Measurements from ENCODE around the gene THADA.
A peak's percentile ranks its signal among the peaks of the same experiment; 100 is the strongest.
"Not testable (repeated sequence)": the region's sequence is repeated elsewhere in the genome, so short reads cannot be mapped to it uniquely, and the experiment has no call there.

THADA gene

DNA sequence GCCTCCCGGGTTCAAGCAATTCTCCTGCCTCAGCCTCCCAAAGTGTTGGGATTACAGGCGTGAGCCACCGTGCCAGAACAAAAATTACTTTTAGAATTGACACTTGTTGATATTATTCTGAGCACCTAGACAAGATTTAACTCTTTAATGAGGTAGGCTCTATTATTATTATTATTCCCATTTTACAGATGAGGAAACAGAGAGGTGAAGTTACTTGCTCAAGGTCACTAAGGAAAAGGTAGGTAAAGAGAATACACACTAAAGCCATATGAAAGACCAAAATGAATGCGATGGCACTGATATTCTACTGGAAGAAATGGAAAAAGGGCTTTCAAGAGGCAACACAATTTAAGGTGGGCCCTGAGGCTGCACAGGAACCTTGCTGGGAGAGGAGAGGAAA, 295.6 kb downstream of the THADA start:
- H3K4me1 ChIP-seq (ENCODE audit: control insufficient read depth, insufficient read depth, low read length): peaks cover 38% of the 10 kb centered on the region
- H3K4me3 ChIP-seq (ENCODE audit: low read length): no peak overlapping the region
- no peaks in the 10 kb centered on the region for H3K36me3 ChIP-seq (ENCODE audit: control insufficient read depth, insufficient read depth, low read length, severe bottlenecking)
- no peak overlapping the region for H3K9ac ChIP-seq (ENCODE audit: low read length)
- DNase-seq (ENCODE audit: low read depth): no peak
- H3K9me3 ChIP-seq (ENCODE audit: control insufficient read depth, low read length): no peaks in the 10 kb centered on the region
- H3K27me3 ChIP-seq (replicated peaks; ENCODE audit: control insufficient read depth, insufficient read depth, low read length): no peaks in the 10 kb centered on the region

DNA sequence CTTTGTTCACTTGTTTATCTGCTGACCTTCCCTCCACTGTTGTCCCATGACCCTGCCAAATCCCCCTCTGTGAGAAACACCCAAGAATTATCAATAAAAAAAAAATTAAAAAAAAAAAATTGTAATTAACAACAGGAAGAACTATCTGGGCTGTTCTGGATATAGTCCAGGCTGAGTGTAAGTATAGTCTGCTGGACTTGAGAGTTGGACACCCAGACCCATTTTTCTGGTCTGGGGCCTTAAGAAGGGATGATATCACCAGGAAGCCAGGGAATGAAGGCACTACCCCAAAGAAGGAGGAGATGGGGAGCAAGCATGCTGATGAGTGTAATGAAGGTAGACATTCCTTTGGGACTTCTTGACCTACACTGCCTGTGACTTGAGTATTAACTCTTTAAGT, 297.3 kb downstream of the THADA start:
- H3K9ac ChIP-seq (ENCODE audit: low read length): no peak overlapping the region

DNA sequence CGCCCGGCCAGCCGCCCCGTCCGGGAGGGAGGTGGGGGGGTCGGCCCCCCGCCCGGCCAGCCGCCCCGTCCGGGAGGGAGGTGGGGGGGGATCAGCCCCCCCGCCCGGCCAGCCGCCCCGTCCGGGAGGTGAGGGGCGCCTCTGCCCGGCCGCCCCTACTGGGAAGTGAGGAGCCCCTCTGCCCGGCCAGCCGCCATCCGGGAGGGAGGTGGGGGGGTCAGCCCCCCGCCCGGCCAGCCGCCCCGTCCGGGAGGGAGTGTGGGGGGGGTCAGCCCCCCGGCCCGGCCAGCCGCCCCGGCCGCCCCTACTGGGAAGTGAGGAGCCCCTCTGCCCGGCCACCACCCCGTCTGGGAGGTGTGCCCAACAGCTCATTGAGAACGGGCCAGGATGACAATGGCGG, 298.1 kb downstream of the THADA start:
- H3K9me3 ChIP-seq (ENCODE audit: control insufficient read depth, low read length); H3K27me3 ChIP-seq (replicated peaks; ENCODE audit: control insufficient read depth, insufficient read depth, low read length); H3K4me3 ChIP-seq (ENCODE audit: low read length); H3K36me3 ChIP-seq (ENCODE audit: control insufficient read depth, insufficient read depth, low read length, severe bottlenecking); H3K9ac ChIP-seq (ENCODE audit: low read length); DNase-seq (ENCODE audit: low read depth): not testable (repeated sequence)
- H3K4me1 ChIP-seq (ENCODE audit: control insufficient read depth, insufficient read depth, low read length): peaks cover 40% of the 10 kb centered on the region

More for the DNA sequence above, 297.3 kb downstream of the THADA start:
- Histone ChIP-seq H3K4me1 (ENCODE audit: control insufficient read depth, insufficient read depth, low read length) (peaks cover 38% of the 10 kb centered on the region), H3K9me3 (ENCODE audit: control insufficient read depth, low read length) (no peaks in the 10 kb centered on the region), H3K4me3 (ENCODE audit: low read length) (no peak overlapping the region), H3K36me3 (ENCODE audit: control insufficient read depth, insufficient read depth, low read length, severe bottlenecking) (no peaks in the 10 kb centered on the region), H3K27me3 (replicated peaks; ENCODE audit: control insufficient read depth, insufficient read depth, low read length) (no peaks in the 10 kb centered on the region)
- DNase-seq (ENCODE audit: low read depth): no peak

DNA sequence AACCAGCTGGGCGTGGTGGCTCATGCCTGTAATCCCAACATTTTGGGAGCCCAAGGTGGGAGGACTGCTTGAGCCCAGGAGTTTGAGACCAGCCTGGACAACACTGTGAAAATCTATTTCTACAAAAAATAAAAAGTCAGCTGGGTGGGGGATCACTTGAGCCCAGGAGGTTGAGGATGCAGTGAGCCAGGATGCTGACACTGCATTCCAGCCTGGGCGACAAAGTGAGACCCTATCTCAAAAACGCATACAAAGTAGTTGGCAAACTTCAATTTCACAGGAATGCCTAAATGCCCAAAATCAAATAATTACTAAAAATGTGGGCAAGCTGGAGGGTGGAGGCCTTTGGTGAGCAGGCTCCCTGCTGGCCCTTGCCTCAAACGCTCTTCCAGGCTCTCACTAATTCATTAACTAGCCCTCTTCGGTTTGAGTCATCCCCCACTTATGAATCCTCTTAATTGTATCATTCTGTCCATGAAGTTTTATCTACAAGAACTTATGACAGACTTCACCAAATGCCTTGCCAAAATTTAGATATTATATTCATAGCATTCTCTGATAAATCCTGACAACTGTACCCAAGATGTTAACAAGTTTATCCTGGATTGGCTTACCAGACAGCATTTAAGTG, 300.8 kb downstream of the THADA start:
- H3K27me3 ChIP-seq (replicated peaks; ENCODE audit: control insufficient read depth, insufficient read depth, low read length): no peaks in the 10 kb centered on the region
- no peaks in the 10 kb centered on the region for H3K9me3 ChIP-seq (ENCODE audit: control insufficient read depth, low read length)
- peak overlapping the region; percentile 25 for H3K9ac ChIP-seq (ENCODE audit: low read length)
- no peak for DNase-seq (ENCODE audit: low read depth)
- no peak overlapping the region for H3K4me3 ChIP-seq (ENCODE audit: low read length)
- H3K4me1 ChIP-seq (ENCODE audit: control insufficient read depth, insufficient read depth, low read length): peaks cover 28% of the 10 kb centered on the region
- peaks cover 10% of the 10 kb centered on the region for H3K36me3 ChIP-seq (ENCODE audit: control insufficient read depth, insufficient read depth, low read length, severe bottlenecking)

DNA sequence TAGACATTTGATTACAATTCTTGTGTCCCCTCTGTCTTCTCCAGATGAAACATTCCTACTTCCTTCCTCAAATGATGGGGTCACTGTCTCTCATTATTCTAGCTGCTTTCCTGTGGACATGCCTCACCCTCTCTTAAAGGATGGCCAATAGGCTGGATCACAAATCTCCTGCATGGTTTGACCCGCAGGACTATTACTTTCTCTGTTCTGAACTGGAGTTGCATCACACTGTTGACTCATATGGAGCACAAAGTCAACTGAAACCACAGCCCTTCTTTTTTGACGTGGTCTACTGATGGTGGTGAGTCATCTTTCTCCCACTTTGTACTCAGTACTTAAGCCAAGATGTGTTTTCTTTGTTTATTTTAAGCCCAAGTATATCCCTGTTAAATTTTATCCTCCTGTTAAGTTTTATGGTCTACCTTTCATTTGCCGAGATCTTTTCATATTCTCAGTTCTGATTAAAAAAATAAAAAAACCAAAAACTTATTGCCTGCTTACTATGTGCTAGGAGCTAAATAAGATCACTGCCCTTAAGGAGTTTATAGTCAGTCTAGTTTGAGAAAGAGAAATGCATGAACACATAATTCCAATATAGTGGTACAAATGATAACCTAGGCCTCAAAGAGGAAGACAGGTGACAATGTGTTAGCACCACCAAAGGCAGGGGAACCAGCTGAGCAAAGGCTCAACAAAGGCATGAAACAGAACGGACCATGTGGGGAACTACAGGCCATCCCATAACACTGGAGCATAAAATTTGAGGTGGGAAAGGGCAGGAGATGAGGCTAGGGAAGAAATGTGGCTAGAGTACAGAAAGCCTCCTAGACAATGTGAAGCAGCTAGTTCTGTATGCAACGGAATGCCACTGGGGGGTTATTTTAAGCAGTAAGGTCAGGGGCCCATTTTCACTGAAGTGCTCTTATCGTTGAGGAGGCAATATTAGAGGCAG, 301.8 kb downstream of the THADA start:
- H3K4me3 ChIP-seq (ENCODE audit: low read length): no peak overlapping the region
- peaks cover 28% of the 10 kb centered on the region for H3K4me1 ChIP-seq (ENCODE audit: control insufficient read depth, insufficient read depth, low read length)
- peak; percentile 98 for DNase-seq (ENCODE audit: low read depth)

DNA sequence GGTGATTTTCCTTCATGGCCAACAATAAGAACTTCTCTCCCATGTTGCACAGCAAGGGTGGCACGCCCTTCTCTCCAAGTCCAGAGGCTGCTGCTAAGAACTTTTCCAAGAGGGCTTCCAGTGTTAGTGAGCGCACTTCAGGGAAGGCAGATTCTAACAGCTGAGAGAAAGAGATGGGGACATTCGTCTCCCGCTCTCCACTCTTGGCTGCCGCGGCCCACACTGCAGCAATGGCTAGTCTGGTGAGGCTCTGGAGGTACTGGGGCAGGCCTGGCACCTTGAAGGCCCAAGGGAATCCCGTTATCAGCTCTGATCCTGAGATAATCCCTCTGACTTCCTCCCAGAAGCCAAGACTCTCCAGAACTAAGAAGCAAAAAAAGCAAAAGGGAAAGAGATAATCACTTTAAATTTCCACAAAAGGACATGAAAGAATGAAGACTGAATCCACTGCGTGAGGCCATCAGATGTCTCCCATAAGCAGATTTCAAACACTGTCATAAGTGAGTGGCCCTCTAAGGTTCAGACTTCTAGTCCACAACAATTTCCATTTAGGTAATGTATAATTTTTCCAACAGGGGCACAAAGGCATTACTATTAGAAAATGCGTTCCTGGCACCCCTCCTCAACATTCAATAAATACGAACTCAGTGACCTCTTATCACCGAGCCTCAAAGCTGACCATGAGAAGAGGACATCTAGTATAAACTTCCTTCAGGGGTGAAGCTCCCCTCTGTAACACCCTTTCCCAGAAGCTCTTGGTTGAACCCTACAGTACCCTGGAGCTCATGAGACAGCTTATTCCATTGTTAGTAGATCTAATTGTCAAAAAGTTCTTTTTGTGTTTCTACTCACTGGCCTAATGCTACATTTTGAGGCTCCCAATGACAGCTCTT, 302.7 kb downstream of the THADA start:
- Histone ChIP-seq H3K9ac (ENCODE audit: low read length) (peak overlapping the region; percentile 20), H3K4me3 (ENCODE audit: low read length) (no peak overlapping the region), H3K36me3 (ENCODE audit: control insufficient read depth, insufficient read depth, low read length, severe bottlenecking) (peaks cover 10% of the 10 kb centered on the region), H3K27me3 (replicated peaks; ENCODE audit: control insufficient read depth, insufficient read depth, low read length) (no peaks in the 10 kb centered on the region), H3K4me1 (ENCODE audit: control insufficient read depth, insufficient read depth, low read length) (peaks cover 28% of the 10 kb centered on the region), H3K9me3 (ENCODE audit: control insufficient read depth, low read length) (no peaks in the 10 kb centered on the region)
- no peak for DNase-seq (ENCODE audit: low read depth)

More for the DNA sequence above, 301.8 kb downstream of the THADA start:
- Histone ChIP-seq H3K36me3 (ENCODE audit: control insufficient read depth, insufficient read depth, low read length, severe bottlenecking) (peaks cover 10% of the 10 kb centered on the region), H3K9me3 (ENCODE audit: control insufficient read depth, low read length) (no peaks in the 10 kb centered on the region), H3K9ac (ENCODE audit: low read length) (peak overlapping the region; percentile 20), H3K27me3 (replicated peaks; ENCODE audit: control insufficient read depth, insufficient read depth, low read length) (no peaks in the 10 kb centered on the region)

DNA sequence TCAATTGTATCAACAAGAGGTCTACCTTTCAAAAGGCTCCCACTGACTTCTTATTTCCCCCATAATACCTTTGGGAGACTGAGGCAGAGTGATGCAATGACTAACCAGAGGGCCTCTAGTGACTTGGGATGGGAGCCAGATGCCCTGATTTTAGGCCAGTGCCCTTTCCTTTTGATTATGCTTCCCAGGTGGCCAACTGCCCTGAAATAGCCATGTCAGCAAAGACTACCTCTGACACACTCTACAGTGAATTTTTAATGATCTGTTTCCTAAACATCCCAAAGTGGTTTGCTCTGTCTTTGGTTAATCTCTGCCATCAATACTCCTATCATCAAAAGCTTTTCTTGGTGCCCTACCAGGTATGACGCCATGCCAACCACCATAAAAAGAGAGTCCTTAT, 303.5 kb downstream of the THADA start:
- Histone ChIP-seq H3K36me3 (ENCODE audit: control insufficient read depth, insufficient read depth, low read length, severe bottlenecking) (peaks cover 10% of the 10 kb centered on the region), H3K4me3 (ENCODE audit: low read length) (no peak overlapping the region), H3K9me3 (ENCODE audit: control insufficient read depth, low read length) (no peaks in the 10 kb centered on the region), H3K4me1 (ENCODE audit: control insufficient read depth, insufficient read depth, low read length) (peaks cover 28% of the 10 kb centered on the region), H3K9ac (ENCODE audit: low read length) (no peak overlapping the region), H3K27me3 (replicated peaks; ENCODE audit: control insufficient read depth, insufficient read depth, low read length) (no peaks in the 10 kb centered on the region)
- no peak for DNase-seq (ENCODE audit: low read depth)

DNA sequence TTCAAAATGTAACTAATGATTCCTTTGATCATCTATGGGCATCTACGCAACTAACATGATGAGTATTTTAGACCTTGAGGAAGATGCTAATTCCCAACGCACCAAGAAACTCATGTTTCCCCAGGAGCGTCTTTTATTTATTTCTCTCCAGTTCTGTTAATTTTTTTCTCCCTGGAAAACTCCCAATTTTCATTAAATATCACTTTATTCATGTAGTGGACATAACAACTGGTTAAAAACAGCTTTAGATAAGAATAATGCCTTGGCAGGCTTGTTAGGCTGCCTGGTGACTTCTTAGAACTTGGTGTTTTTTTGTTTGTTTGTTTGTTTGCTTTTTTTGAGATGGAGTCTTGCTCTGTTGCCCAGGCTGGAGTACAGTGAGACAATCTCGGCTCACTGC, 306.5 kb downstream of the THADA start:
- no peak for DNase-seq (ENCODE audit: low read depth)
- Histone ChIP-seq H3K4me3 (ENCODE audit: low read length) (no peak overlapping the region), H3K4me1 (ENCODE audit: control insufficient read depth, insufficient read depth, low read length) (peaks cover 15% of the 10 kb centered on the region), H3K36me3 (ENCODE audit: control insufficient read depth, insufficient read depth, low read length, severe bottlenecking) (peaks cover 37% of the 10 kb centered on the region), H3K27me3 (replicated peaks; ENCODE audit: control insufficient read depth, insufficient read depth, low read length) (no peaks in the 10 kb centered on the region), H3K9me3 (ENCODE audit: control insufficient read depth, low read length) (peaks cover 4% of the 10 kb centered on the region), H3K9ac (ENCODE audit: low read length) (no peak overlapping the region)

DNA sequence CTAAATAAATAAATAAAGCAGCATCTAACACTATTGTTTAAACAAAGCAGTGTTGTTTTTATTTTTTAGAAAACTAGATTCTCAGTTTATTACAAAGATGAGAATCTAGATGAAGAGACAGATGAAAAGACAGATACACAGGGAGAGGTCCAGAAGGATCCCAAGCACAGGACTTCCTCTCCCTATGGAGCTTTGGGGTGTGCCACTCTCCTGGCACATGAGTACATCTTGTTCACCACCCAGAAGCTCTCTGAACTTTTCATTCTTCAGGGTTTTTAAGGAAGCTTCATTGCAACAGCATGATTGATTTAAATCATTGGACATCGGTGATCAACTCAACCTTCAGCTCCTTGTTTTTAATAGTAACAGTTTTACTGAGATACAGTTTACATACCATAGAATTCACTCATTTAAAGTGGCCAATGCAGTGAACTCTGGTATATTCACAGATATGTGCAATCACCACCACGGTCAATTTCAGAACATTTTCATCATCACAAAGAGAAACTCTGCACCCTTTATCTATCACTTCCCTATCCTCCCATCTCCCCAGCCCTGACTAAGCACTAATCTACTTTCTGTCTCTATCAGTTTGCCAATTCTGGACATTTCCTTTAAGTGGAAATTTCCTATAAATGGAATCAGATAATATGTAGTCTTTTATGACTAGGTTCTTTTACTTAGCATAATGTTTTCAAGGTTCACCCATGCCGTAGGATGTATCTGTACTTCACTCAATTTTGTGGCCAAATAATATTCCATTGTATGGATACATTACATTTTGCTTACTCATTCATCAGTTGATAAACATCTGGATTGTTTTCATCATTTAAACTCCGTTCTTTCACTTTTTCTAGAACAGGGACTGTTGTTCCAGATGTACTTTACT, 307.2 kb downstream of the THADA start:
- H3K9ac ChIP-seq (ENCODE audit: low read length): no peak overlapping the region
- peaks cover 44% of the 10 kb centered on the region for H3K36me3 ChIP-seq (ENCODE audit: control insufficient read depth, insufficient read depth, low read length, severe bottlenecking)
- H3K27me3 ChIP-seq (replicated peaks; ENCODE audit: control insufficient read depth, insufficient read depth, low read length): no peaks in the 10 kb centered on the region
- H3K9me3 ChIP-seq (ENCODE audit: control insufficient read depth, low read length): peaks cover 6% of the 10 kb centered on the region
- H3K4me3 ChIP-seq (ENCODE audit: low read length): no peak overlapping the region
- H3K4me1 ChIP-seq (ENCODE audit: control insufficient read depth, insufficient read depth, low read length): peaks cover 9% of the 10 kb centered on the region
- DNase-seq (ENCODE audit: low read depth): no peak

DNA sequence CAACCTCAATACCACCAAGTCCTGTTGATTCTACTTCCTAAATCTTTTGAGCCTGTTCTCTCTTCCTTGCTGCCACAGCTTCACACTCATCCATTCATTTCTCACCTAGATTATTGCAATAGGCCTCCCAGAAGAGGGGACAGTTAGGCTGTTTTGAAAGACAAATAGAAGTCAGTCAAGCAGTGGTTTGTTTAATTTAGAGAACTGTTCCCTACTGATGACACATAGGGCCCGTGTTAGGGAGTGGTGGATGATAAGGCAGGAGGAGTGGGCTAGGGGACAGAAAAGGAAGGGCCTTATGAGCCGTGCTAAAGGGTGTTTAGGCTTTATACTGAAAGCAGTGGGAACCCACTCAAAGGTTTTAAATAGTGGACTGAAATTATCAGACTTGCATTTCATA, 309.9 kb downstream of the THADA start:
- Histone ChIP-seq H3K4me3 (ENCODE audit: low read length) (no peak overlapping the region), H3K27me3 (replicated peaks; ENCODE audit: control insufficient read depth, insufficient read depth, low read length) (no peaks in the 10 kb centered on the region), H3K9ac (ENCODE audit: low read length) (no peak overlapping the region), H3K36me3 (ENCODE audit: control insufficient read depth, insufficient read depth, low read length, severe bottlenecking) (peaks cover 61% of the 10 kb centered on the region), H3K4me1 (ENCODE audit: control insufficient read depth, insufficient read depth, low read length) (no peaks in the 10 kb centered on the region), H3K9me3 (ENCODE audit: control insufficient read depth, low read length) (peaks cover 6% of the 10 kb centered on the region)
- DNase-seq (ENCODE audit: low read depth): no peak
